GM15510 (cell line): ENCODE measurements around the gene ZNF710.

ENCODE experiments used
- POLR2A ChIP-seq: IDR thresholded peaks from 3 replicates; pipeline ENCODE4 v1.6.1; 2011; ENCODE audit warnings: borderline replicate concordance; ENCODE audit not compliant: insufficient read length; ENCODE audit errors: extremely low read depth

ZNF710 gene

DNA sequence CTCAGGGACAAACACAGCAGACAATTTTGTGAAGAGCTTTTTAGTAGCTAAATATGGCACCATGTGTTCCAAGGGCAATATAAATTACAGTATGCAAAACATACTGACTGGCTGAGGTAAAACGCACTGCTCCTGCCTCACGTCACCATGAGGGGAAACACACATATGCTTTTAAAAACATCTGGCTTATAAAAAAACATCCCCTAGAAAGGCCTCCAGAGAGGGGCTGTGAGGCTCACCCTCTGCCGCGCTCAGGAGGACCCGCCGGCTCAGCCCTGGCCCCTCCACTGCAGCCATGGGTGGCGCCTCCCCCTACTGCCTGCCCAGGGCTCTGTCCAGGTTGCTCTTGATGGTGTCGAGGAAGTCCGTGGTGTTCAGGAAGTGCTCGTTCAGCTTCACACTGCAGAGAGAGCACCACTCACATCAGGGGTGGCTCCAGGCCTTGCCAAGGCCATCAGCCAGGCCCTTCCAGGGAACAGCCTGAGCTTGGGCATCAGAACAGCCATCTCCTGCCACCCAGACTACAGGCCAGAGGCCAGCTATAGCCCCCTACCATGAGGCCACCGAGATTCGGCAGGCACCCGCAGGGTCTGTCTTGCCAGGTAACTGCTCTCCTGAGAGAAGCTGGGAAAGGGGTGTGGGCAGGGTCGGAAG lies 83.0 kb downstream of the ZNF710 start:
- no peak for TF ChIP-seq POLR2A

DNA sequence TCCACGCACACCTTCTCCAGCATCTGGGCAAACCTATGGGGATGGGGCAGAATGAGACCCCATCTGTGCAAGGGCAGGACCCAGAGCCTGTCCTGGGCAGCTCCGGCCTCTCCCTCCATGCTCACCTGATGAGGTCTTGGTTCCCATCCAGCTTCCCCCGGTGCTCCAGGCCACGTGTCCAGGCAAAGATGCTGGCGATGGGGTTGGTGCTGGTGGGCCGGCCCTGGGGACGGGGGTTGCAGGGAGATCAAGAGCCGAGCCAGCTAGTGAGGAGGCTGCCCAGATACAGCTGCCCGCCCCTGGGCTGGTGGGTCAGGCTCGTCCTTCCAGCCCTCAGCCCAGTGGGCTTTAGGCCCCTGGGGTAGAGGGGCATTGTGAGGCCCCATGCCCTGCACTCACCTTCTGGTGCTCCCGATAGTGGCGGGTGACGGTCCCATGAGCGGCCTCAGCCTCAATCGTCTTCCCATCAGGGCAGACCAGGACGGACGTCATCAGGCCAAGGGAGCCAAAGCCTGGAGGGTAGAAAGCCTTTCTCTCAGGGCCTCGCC lies 83.8 kb downstream of the ZNF710 start:
- no peak for TF ChIP-seq POLR2A

DNA sequence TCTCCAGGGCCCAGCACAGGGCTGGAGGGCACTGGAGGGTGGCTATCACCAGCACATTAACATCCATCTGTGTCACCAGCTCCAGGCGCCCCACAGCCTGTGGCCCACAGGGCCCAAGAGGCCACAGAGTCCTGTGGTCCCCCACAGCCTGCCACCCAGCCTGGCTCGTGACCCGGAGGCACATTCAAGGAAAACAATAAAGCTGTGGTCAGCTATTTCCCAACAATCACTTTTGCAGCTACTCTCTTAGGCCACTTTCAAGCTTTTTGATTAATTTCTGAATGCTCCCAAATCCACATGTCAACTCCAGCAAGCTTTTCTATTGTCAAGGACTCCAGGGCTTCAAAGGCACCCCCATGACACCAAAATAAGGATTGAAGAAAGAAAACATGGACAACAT lies 84.4 kb downstream of the ZNF710 start:
- TF ChIP-seq POLR2A, result no peak

DNA sequence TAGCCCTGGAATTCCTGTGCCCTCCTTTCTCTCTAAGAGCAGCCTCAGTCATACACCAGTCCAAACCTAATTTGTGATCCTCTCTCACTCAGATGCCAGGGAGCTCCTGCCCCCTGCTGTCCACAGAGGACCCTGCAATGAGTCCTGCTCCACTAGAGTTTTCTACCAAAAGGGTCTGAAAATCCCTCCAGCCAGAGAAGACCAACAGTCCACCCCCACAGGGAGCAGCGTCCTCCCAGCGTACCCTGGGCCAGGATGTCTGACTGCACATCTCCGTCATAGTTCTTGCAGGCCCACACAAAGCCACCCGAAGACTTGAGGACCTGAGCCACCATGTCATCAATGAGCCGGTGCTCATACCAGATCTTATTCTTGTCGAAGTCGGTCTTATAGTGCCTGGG lies 85.7 kb downstream of the ZNF710 start:
- no peak for TF ChIP-seq POLR2A

DNA sequence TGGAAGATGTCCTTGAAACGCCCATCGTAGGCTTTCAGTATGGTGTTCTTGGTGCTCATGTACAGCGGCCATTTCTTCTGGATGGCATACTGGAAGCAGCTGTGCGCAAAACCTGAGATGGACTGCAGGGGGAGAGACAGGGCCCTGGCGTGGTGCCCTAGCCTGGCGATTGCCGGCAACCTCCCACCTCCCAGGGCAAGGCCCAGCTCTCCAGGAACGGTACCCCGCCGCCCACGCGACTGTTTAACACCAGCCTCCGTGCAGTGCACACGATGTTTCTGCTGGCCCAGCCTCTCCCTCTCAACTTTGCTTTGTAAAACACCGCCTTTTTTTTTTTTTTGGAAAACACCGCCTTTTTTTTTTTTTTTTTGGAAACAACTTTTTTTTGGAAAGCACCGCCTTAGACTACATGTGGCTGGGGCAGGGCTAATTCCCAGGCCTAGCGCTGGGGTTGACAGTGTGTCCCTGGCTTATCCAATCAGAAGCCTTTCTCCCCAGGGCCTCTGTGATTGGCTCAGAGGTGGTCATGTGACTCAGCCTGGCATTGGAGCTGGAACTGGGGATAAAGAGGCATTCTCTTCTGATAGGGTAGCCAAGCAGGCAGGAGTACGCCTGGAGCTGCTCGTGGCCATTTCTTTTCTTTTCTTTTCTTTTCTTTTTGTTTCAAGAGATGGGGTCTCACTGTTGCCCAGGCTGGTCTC lies 86.5 kb downstream of the ZNF710 start:
- TF ChIP-seq POLR2A, result no peak

DNA sequence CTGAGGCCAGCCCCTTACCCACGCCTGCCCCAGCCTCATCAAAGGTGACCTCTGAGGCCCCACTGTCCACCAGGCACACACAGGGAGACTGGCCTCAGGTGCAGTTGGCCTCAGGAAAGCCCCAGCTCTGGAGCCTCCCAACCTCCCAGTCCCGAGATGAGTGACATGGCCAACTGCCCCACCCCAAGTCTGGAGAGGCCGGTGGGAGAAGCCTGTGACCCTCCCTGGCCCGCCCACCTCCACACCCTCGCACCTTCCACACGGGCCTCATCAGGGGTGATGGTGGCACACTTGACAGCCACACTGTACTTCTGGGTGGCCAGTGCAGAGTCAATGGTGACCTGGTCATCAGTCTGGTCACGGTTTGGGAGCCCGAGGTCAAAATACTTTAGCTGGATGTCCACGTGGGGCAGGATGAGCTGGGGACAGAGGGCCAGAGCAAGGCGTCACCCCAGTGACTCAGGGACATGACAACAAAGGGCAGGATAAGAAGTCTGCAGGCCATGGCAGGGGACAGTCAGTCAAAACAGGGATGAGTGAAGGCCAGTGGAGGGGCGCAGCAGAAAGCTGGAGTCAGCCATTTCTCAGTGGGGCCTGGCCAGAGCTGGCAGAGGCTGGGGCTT lies 89.2 kb downstream of the ZNF710 start:
- TF ChIP-seq POLR2A, result no peak

DNA sequence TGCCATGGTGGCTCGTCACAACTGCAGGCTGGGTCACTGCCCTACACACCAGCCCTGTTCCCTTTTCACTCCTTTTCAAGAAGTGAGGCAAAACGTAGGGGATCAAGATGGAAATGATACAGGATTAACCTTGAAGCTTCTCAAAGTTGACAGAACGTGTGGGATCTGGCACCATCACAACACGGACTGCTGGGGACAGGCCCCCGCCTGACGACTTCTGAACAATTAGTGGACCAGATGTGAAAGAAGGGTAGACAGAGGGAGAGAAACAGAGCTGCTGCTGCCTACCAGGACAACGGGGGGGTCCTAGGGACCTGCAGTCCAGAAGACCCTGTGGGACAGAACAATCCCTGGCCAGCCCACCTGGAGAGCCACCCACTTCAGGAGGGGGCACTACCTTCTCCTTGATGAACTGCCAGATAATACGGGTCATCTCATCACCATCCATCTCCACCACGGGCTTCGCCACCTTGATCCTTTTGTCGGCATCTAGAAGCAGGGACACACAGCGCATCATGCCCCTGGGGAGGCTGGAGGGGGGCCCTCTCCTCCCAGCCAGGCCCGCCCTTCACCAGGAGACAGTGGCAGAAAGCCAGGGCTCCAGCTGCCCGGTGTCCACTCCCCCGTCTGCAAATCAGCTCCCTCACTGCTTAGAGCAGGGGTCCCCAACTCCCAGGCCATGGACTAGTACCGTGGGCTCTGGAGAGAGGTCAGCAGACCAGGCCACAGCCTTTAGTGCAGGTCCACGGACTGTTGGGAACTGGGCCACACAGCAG lies 90.2 kb downstream of the ZNF710 start:
- no peak for TF ChIP-seq POLR2A

DNA sequence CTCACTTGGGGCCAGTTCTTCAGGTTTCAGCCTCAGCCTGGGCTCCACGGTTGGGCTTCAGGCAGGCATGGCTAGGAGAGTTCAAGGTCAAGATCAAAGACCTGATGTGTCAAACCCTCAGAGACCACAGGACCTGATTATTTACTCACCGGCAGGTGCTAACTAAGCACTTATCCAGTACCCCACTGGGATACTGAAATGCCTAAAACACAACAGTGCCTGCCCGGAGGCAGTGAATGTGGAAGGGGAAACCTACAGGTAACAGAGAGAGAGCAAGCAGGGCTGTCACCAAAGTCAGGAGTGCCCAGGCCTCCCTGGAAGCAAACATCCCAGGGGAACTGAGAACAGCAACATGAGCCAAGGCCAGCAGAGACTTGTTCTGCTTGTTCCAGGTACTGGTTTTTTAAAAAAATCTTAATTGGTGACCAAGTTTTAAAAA lies 94.4 kb downstream of the ZNF710 start:
- no peak for TF ChIP-seq POLR2A

DNA sequence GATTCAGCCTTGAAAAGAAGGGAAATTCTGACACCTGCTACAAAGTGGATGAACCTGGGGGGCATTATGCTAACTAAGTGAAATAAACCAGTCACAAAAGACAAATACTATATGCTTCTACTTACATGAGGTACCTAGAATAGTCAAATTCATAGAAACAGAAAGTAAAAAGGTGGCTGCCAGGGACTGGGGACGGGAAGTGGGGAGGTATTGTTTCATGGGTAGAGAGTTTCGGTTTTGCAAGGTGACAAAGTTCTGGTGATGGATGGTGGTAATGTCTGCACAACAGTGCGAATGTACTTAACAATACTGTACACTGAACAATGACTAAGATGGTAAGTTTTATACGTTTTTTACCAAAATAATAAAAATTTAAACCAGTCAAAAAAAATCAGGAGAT lies 96.4 kb downstream of the ZNF710 start:
- TF ChIP-seq POLR2A, result no peak

DNA sequence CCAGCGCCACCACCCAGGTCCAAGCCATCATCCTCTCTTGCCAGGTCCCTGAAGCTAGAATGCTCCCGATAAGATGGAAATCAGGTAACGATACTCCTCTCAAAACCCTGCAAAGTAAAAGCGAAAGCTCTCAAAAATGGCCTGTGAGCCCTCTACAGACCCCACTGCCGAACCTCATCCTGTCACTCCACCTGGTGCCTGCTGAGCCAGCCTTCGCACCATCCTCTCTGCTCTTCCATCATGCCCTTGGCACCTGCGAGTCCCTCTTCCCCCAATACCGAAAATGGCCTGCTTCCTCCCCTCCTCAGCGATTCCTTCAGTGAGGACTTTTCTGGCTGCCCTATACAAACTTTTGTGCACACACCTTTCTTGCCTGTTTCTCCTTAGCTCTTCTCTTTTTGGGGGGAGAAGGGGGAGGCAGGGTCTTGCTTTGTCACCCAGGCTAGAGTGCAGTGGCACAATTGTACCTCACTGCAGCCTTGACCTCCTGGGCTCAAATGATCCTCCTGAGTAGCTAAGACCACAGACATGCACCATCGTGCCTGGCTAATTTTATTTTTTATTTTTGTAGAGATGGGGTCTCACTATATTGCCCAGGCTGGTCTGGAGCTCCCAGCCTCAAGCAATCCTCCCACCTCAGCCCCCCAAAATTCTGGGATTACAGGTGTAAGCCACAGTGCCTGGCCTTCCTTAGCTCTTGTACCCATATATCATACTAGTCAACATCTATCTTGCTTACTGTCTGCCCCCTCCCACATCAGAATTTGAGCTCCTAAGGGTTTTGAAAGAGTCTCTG lies 98.1 kb downstream of the ZNF710 start:
- no peak for TF ChIP-seq POLR2A

DNA sequence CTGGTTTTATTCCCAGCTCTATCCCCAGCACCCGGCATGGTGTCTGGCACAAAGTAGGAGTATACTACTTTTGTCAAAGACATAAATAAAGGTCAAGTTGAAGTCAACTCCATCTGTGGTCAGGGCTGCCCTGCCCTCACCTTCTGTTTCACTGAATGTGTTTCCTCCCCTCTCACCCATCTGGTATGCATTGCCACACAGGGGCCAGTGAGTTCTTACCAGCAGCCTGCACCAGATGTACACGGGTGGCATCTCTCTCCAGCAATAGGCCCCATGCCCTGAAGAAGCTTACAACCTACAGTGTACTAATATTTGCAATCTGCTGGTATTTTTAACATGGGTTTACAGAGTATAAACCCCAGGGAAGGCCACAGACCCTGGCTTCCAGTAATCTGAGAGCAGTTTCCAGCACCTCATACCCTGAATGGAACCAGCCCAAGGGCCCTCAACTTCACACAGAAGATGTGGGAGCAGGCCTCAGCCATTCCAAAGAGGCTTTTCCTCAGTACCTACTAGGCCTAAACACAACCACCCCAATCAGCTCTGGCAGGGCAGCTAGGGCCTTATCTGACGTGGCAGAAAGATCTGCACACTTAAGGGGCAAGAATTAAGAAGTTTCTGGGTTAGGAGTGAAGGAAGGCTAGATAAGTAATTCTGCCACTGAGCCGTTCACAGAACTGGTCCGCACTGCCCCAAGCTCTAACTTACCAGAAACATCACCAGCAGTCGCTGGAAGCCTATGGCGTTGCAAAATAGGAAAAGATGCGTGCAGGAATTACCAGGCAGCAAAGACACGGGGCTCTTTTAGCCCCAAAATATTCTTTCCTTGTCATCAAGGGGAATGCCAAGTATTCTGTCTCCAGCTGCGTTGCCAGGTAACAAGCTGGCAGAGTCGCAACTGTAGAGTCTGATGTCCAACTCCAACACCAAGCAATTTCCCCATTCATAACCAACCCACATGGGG lies 99.0 kb downstream of the ZNF710 start:
- peak; percentile 27 for TF ChIP-seq POLR2A

DNA sequence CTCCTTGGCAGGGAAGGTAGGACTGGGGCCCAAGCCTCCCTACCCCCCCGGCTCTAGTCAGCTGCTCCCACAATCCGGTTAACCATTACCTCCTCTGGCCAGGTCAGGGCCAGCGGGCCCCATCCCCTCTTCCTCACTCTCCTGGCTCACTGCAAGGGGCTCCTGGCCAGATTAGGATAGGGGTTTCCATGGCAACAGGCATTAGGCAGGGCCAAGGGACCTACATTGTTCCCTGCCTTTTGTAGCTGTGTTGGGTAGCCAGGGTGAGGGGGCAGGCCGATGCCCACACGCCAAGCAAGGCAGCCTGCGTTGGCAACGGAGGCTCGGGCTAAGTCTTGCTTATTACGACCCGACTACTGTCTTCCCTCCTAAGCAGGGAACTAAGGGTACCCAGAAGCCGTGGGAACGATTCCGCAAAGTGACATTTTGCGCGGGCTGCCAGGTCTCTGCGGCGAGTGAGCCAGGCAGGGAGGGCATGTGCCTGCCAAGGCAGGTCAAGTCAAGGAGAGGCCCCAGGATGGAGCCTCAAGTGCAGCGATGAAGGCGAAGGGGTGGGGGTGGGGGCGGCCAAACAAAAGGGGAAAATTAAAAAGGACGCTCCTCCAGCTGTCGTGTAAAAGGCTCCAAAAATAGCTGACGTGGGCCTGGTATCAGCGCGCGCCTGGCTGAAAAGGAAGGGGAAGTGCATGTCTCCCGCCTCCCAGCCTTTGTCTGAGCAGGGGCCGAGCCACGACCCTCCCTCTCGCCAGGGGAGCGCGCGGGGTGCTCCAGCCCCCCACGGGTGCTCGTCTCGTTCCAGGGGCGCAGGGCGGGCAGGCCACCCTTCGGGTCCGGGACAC lies 100.2 kb downstream of the ZNF710 start:
- TF ChIP-seq POLR2A, result peak; percentile 18
